Left renal cortex interstitium (tissue), 4 donors: ENCODE measurements around the gene WDR7. TPM values are rescaled to one million over a fixed set of nuclear protein-coding genes. Genes with fewer than 3 reads are reported as not detected.

ENCODE experiments used
- DNase-seq, 4 donors: peaks; one replicate each; pipeline ENCODE4 v3.0.0-alpha.2; 2013; ENCODE audit warnings: low read depth in 4 of 4, low spot score in 2 of 4, missing footprints in 1 of 4
- polyA plus RNA-seq, 4 donors: library from polyadenylated mRNA; unstranded; fragments of 120-200 nt; gene quantifications; one replicate each; pipeline ENCODE4 v1.2.1, GENCODE V29; 2013; ENCODE audit not compliant: insufficient read length in 4 of 4

Gene WDR7
- polyA plus RNA-seq, 4 donors = 10.4 to 13.0 (median 11.5) TPM

GRCh38 chr18:57062178-57062577 is 411.0 kb downstream of the WDR7 start:
- DNase-seq = no peak

DNA sequence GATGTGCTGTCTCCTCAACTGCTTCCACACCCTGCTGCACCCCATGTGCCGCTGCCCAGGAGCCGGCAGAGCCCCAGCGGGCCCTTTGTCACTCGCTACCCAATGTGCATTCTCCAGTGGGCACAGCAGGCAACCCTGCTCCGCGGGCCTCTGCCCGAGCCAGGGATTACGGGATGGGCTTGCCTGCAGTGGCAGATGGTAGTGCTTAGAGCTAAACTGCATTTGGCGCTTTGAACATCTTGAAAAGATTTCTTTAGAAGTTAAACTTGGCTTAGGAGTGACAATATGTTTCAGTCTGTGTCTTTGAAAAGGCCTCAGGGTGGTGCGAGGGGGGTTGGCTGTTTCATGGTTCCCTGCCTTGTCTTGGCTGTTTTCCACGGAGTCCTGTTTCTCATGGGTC is 411.7 kb downstream of the WDR7 start:
- no peak for DNase-seq

DNA sequence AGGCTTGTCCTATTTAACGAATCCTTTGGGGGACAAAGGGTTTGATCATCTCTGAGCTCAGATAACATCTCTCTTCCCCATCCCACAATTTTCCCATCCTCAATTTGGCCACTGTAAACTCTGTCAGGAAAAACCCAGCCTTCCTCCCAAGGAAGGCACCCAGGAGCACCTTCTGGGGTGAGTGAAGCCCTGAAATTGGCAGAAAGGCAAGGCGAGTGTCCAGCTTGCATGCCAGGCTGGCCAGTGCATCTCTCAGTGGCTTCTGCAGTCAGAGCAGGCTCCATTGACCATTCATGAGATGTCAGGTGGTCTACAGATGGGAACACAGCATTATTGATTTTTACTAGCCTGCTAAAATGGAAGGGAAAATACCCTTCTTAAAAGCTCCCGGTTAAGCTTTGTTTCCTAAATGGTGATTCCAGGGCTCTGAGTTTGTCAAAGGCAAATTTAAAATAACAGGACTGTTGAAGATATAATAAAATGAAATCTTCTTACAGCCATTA is 412.5 kb downstream of the WDR7 start:
- DNase-seq = no peak

- no peak for DNase-seq
Observed at GRCh38 chr18:57073501-57074187, 422.5 kb downstream of the WDR7 start.

DNA sequence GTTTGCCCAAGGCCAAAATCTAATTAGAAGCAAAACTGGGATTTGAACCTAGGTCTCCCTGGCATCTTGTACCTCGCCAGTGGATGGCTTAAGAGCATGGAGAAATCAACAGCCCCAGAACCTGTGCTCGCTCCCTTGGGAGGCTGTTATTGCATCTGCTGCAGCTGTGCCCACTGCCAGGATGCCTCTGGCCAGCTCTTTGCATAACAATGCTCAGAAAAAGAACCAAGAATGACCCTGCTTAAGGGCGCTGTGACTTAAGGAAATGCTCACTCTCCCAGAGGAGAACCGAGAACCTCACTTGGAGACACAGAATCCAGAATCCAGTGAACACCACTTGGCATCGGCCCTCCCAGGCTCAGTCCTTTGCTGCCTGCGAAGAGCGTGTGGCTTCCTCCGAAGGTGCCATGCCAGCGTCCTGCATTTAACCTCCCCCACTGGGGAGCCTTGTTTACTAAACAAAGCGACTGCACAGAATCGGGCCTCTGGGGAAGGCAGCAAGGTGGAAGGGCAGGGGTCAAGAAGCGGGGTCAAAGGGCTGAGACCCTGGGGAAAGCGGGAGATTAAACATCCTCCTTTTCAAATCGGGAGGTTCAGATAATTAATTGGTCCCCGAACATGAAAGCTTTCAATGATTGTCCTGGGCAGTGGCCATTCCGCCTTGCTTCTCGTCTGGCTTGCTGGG is 424.7 kb downstream of the WDR7 start:
- no peak for DNase-seq

DNA sequence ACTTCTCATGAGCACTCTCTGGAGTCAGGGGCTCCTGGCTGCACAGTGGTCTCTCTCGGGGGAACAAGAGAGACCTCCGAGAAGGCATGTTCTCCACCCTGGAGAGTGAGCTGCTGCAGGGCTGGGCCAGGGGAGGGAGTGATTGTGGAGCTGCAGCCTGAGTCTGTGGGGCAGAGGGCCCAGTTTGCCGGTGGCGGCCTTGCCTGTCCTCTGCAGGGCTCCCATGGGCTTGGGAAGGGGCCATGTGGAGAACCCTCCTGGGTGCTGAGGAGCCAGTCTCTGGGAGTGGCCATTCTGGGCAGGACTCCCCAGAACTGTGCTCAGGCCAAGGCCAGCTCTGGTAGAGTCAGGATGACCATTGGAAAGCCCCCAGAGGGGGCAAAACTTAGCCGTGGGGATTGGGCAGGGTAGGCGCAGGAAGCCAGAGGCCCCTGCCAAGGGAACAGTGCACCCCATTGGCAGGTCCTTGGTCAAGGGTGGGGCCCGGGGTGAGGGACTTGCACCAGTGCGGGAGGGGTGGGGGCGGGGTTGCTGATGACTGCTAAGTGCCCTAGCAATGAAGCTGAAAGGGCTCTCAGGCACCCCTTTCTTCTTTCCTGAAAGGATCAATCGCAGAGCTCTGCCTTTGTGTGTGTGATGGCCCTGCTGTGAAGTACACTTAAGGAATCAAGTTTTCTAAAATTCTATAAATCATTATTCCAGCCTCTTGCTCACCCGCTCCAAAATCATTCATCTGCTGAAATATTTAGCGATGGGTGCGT is 426.0 kb downstream of the WDR7 start:
- no peak for DNase-seq

DNA sequence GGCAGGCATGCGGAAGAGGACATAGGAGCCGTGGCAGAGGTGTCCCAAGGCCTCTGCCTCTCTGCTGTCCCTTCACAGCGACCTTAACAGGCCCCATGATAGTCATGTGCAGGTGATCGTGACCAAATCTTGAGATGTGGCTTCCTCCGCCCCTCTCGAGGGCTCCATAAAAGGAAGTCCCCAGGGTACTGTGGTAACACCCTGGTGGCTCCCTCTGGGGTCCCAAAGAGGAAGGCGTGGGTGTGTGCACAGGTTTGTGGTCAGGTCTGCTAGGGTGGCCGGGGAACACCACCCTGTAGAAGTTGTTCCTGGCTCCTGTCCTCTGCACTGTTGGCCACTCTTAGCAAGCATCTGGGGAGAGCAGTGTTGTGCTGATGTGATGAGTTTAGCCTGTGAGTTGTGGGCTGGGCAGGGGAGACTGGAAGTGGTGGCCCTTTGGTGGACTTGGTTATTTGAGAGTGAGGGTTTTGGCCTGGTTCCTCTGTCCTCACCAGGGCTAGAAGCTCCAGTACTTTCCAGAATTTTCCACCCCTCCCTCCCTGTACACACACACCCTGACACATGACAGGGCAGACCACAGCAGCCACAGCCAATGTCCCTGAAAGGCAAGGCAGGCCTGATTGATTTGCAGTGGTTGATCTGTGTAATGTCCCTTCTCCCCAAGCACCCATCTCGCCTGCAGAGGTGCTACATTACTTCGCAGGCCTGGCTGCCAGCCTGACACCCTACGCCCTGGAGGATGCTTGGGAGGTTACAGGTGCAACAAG is 426.8 kb downstream of the WDR7 start:
- DNase-seq = no peak

- DNase-seq = no peak
Observed at GRCh38 chr18:57078614-57079013, 427.5 kb downstream of the WDR7 start.

- no peak for DNase-seq
Observed at GRCh38 chr18:57080479-57080878, 429.3 kb downstream of the WDR7 start.

- DNase-seq = no peak
Observed at GRCh38 chr18:57081899-57082298, 430.7 kb downstream of the WDR7 start.

GRCh38 chr18:57083485-57083884 is 432.3 kb downstream of the WDR7 start:
- DNase-seq = no peak

GRCh38 chr18:57084331-57085271 is 433.4 kb downstream of the WDR7 start:
- no peak for DNase-seq

- no peak for DNase-seq
Observed at GRCh38 chr18:57085371-57085770, 434.2 kb downstream of the WDR7 start.

- no peak for DNase-seq
Observed at GRCh38 chr18:57086163-57086562, 435.0 kb downstream of the WDR7 start.

Other genes with a start within 250 kb of the WDR7 start
- gene TXNL1, start 12.8 kb upstream of the WDR7 start, polyA plus RNA-seq = 100 to 1,000 TPM in 3 of 4 donors, 10 to 100 TPM in 1; 97.0 to 108 (median 105) TPM